Hematopoietic multipotent progenitor cell treated with erythropoietin and hydrocortisone succinate and interleukin-3 and kit ligand, for 8 days (in vitro differentiated cells): ENCODE data around the gene PLCB1.

Experiments
- DNase-seq: peaks from one replicate; pipeline ENCODE4 v3.0.0-alpha.2; 2015

Gene PLCB1

DNA sequence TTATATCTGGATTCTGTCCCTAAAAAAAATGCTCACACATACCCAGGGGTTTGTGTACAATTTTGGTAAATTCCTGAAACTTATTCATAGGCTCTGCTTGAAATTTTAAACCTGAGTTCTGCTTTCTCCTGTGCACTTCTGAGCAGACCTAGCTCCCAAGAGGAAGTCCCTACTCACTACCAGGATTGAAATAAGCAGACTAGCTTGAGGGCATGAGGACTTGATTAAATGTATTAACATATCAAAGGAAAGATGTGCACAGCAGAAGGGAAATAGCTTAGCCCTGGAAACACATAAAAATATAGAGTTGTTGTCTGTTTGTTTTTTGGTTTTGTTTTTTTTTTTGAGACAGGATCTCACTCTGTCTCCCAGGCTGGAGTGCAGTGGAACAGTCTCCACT lies 785.0 kb downstream of the PLCB1 start:
- DNase-seq, result no peak

GRCh38 chr20:8918145-8918544 lies 786.1 kb downstream of the PLCB1 start:
- no peak for DNase-seq

- no peak for DNase-seq
Measured at GRCh38 chr20:8924539-8924938, 792.5 kb downstream of the PLCB1 start.

- DNase-seq, result no peak
Measured at GRCh38 chr20:8930726-8931125, 798.7 kb downstream of the PLCB1 start.

DNA sequence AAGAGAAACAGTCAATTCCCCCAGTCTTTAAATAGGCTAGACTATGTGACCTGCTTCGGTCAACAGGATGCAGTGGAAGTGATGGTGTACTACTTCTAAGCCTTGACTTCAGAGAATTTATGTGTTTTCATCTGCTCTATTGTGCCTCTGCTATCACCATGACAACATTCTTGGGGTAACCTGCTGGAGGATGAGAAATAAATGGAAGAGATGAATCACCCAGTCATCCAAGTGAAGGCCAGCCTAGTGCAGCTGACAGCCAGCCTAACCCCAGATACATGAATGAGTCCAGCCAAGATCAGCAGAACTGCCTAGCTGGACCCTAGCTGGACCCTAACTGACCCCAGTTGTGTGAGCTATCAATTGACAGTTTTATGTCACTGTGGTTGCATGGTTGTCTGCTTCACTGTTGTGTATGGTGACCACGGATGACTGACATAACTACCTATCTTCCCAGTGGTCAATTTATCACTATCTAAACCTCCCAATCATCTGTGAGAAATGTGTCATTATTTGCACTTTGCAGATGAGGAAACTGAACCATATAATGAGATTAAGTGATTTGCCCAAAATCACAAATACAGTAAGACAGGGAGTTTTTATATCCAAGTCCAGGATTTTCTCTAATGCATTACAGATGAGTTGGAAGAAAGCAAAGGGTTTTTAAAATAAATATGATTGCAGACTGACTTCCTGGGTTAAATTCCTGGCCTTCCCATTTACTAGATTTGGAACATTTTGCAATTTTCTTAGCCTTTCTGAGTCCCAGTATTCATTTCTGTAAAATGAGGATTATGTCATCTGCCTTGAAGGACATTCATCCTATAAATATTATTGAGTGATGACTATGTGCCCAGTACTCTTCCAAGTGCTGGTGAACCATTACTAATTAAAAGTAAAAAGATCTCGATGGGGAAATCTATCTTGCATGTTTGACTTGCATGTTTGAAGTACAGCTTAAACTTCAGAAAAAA lies 800.4 kb downstream of the PLCB1 start:
- no peak for DNase-seq

DNA sequence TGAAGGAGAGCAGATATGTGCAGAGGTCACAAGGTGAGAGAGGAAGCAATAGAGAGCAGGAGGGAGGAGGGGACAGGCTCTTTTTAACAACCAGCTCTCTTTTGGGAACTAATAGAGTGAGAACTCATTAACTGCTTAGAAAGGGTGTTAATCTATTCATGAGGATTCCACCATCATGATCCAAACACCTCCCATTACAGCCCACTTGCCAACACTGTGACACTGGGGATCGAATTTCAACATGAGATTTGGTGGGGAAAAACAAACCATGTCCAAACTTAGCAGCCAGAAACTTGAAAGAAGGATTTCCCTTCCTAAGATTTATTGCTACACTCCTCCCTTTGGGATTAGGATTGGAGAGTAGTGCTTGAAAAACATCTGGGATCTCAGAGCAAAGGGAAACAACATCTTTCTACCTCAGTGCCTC lies 801.3 kb downstream of the PLCB1 start:
- DNase-seq, result no peak

DNA sequence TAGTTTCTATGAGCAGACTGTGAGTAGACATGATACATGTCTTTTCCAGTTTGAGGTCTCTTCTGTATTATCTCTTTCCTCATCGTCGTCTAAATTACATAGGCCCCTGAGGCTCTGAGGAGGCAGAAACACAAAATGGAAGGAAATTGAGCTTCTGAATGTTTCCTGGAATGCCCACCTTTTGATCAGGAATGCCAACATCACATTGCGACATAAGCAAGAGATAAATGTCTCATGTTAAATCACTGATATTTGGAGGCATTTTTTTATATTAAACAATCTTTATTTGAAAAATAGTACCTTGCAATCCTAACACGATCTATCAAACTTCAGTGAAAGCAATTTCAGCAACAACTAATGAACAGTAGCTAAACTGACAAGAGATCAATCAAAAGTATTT lies 802.3 kb downstream of the PLCB1 start:
- DNase-seq, result no peak
